ENCODE measurements around the gene LEKR1.

- TF ChIP-seq, protein P1, sequence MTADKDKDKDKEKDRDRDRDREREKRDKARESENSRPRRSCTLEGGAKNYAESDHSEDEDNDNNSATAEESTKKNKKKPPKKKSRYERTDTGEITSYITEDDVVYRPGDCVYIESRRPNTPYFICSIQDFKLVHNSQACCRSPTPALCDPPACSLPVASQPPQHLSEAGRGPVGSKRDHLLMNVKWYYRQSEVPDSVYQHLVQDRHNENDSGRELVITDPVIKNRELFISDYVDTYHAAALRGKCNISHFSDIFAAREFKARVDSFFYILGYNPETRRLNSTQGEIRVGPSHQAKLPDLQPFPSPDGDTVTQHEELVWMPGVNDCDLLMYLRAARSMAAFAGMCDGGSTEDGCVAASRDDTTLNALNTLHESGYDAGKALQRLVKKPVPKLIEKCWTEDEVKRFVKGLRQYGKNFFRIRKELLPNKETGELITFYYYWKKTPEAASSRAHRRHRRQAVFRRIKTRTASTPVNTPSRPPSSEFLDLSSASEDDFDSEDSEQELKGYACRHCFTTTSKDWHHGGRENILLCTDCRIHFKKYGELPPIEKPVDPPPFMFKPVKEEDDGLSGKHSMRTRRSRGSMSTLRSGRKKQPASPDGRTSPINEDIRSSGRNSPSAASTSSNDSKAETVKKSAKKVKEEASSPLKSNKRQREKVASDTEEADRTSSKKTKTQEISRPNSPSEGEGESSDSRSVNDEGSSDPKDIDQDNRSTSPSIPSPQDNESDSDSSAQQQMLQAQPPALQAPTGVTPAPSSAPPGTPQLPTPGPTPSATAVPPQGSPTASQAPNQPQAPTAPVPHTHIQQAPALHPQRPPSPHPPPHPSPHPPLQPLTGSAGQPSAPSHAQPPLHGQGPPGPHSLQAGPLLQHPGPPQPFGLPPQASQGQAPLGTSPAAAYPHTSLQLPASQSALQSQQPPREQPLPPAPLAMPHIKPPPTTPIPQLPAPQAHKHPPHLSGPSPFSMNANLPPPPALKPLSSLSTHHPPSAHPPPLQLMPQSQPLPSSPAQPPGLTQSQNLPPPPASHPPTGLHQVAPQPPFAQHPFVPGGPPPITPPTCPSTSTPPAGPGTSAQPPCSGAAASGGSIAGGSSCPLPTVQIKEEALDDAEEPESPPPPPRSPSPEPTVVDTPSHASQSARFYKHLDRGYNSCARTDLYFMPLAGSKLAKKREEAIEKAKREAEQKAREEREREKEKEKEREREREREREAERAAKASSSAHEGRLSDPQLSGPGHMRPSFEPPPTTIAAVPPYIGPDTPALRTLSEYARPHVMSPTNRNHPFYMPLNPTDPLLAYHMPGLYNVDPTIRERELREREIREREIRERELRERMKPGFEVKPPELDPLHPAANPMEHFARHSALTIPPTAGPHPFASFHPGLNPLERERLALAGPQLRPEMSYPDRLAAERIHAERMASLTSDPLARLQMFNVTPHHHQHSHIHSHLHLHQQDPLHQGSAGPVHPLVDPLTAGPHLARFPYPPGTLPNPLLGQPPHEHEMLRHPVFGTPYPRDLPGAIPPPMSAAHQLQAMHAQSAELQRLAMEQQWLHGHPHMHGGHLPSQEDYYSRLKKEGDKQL (CRISPR knock-in tag; IDR thresholded peaks at IDR 0.05; ENCODE audit: low read depth), result no peak
- TF ChIP-seq POLR2AphosphoS5 (IDR thresholded peaks at IDR 0.05; ENCODE audit: low read depth, low read length), result no peak
- TF ChIP-seq ZNF414 (CRISPR knock-in tag; IDR thresholded peaks at IDR 0.05), result no peak
- no peak for TF ChIP-seq NR3C1 (CRISPR knock-in tag; IDR thresholded peaks at IDR 0.05)
Measured at GRCh38 chr3:157081626-157082210, 255.6 kb downstream of the LEKR1 start.
